HEK293 (cell line): ENCODE results near the gene HS1BP3.

ENCODE experiments used
- CTCF ChIA-PET: fragments of 350-600 bp; formaldehyde crosslinking; extraction: SDS; loops from one replicate; lab custom pipeline; 2021; ENCODE audit warnings: antibody characterized with exemption; lab: Yijun Ruan, JAX
- POLR2A ChIA-PET: fragments of 300-600 bp; formaldehyde crosslinking; extraction: SDS; loops from one replicate; lab custom pipeline; 2020; ENCODE audit warnings: antibody characterized with exemption, inconsistent platforms; lab: Yijun Ruan, JAX
- H3K27ac ChIP-seq: fragments of 200-500 bp; sonication (Bioruptor generic); 2 replicates; pipeline ENCODE4 v1.5.1; 2014; ENCODE audit warnings: low read depth, low read length, control low read depth, inconsistent platforms; ENCODE audit errors: extremely low read depth
- H3K36me3 ChIP-seq, 2 experiments: fragments of 200-500 bp in 1 of 2; sonication (Bioruptor generic) in 1 of 2; 1 replicate in 1 of 2; 2 replicates in 1 of 2; pipeline ENCODE4 v1.5.1; 2014 to 2017; ENCODE audit warnings: inconsistent platforms in 2 of 2, low read length in 2 of 2; ENCODE audit not compliant: control insufficient read depth in 2 of 2, insufficient read depth in 1 of 2
- H3K4me1 ChIP-seq: fragments of 200-500 bp; sonication (Bioruptor generic); 2 replicates; pipeline ENCODE4 v1.5.1; 2014; ENCODE audit warnings: mild to moderate bottlenecking, low read length, inconsistent platforms; ENCODE audit not compliant: control insufficient read depth, insufficient read depth
- H3K4me3 ChIP-seq: 2 replicates; pipeline ENCODE4 v1.5.1; 2011; ENCODE audit warnings: low read depth, mild to moderate bottlenecking, control low read depth, low read length, moderate library complexity
- H3K9me3 ChIP-seq: fragments of 200-500 bp; sonication (Bioruptor generic); 2 replicates; pipeline ENCODE4 v1.5.1; 2014; ENCODE audit warnings: low read depth, low read length, inconsistent platforms; ENCODE audit not compliant: control insufficient read depth, insufficient read depth
- EGR2 ChIP-seq: fragments of 450-650 bp; formaldehyde crosslinking; IDR thresholded peaks from 2 replicates; pipeline ENCODE4 v1.5.1; 2016; ENCODE audit warnings: low read depth, missing biosample characterization, missing genetic modification characterization
- FEZF1 ChIP-seq: fragments of 450-650 bp; formaldehyde crosslinking; IDR thresholded peaks from 2 replicates; pipeline ENCODE4 v1.5.1; 2016; ENCODE audit warnings: missing biosample characterization, missing genetic modification characterization
- KLF8 ChIP-seq: fragments of 450-650 bp; formaldehyde crosslinking; IDR thresholded peaks from 2 replicates; pipeline ENCODE4 v1.5.1; 2016; ENCODE audit warnings: missing biosample characterization, missing genetic modification characterization
- SP7 ChIP-seq: fragments of 450-650 bp; formaldehyde crosslinking; IDR thresholded peaks from 2 replicates; pipeline ENCODE4 v1.5.1; 2016; ENCODE audit warnings: missing biosample characterization, missing genetic modification characterization
- TRIM28 ChIP-seq: IDR thresholded peaks from 2 replicates; pipeline ENCODE4 v1.6.1; 2011; ENCODE audit warnings: low read length, control low read depth, borderline replicate concordance
- ZBTB17 ChIP-seq: fragments of 450-650 bp; formaldehyde crosslinking; IDR thresholded peaks from 2 replicates; pipeline ENCODE4 v1.5.1; 2016; ENCODE audit warnings: missing biosample characterization, missing genetic modification characterization
- ZBTB26 ChIP-seq: fragments of 450-650 bp; formaldehyde crosslinking; optimal IDR thresholded peaks from 2 replicates; pipeline ENCODE3; 2016; ENCODE audit warnings: missing biosample characterization, mild to moderate bottlenecking, missing genetic modification characterization
- ZFP69B ChIP-seq: fragments of 450-650 bp; formaldehyde crosslinking; IDR thresholded peaks from 2 replicates; pipeline ENCODE4 v1.5.1; 2016; ENCODE audit warnings: missing biosample characterization, missing genetic modification characterization
- ZNF112 ChIP-seq: fragments of 450-650 bp; formaldehyde crosslinking; IDR thresholded peaks from 2 replicates; pipeline ENCODE4 v1.5.0; 2017; ENCODE audit warnings: missing biosample characterization, missing genetic modification characterization
- ZNF114 ChIP-seq: fragments of 450-650 bp; formaldehyde crosslinking; IDR thresholded peaks from 2 replicates; pipeline ENCODE4 v1.5.0; 2017; ENCODE audit warnings: missing biosample characterization, missing genetic modification characterization
- ZNF121 ChIP-seq: fragments of 450-650 bp; formaldehyde crosslinking; IDR thresholded peaks from 2 replicates; pipeline ENCODE4 v1.5.1; 2016; ENCODE audit warnings: missing biosample characterization, missing genetic modification characterization
- ZNF132 ChIP-seq: fragments of 450-650 bp; formaldehyde crosslinking; IDR thresholded peaks from 2 replicates; pipeline ENCODE4 v1.5.1; 2017; ENCODE audit warnings: missing biosample characterization, missing genetic modification characterization, borderline replicate concordance
- ZNF133 ChIP-seq: fragments of 450-650 bp; formaldehyde crosslinking; IDR thresholded peaks from 2 replicates; pipeline ENCODE4 v1.5.1; 2016; ENCODE audit warnings: missing biosample characterization, missing genetic modification characterization
- ZNF292 ChIP-seq: fragments of 450-650 bp; formaldehyde crosslinking; IDR thresholded peaks from 2 replicates; pipeline ENCODE4 v1.5.1; 2016; ENCODE audit warnings: low read depth, missing biosample characterization, missing genetic modification characterization, borderline replicate concordance
- ZNF341 ChIP-seq: fragments of 450-650 bp; formaldehyde crosslinking; IDR thresholded peaks from 2 replicates; pipeline ENCODE4; 2016; ENCODE audit warnings: low read depth, missing biosample characterization, missing genetic modification characterization
- ZNF394 ChIP-seq: fragments of 450-650 bp; formaldehyde crosslinking; IDR thresholded peaks from 2 replicates; pipeline ENCODE4 v1.5.1; 2016; ENCODE audit warnings: missing biosample characterization, missing genetic modification characterization, mild to moderate bottlenecking, moderate library complexity, borderline replicate concordance
- ZNF48 ChIP-seq: fragments of 450-650 bp; formaldehyde crosslinking; IDR thresholded peaks from 2 replicates; pipeline ENCODE4 v1.5.1; 2016; ENCODE audit warnings: missing biosample characterization, missing genetic modification characterization
- ZNF501 ChIP-seq: fragments of 450-650 bp; formaldehyde crosslinking; IDR thresholded peaks from 2 replicates; pipeline ENCODE4 v1.5.1; 2016; ENCODE audit warnings: missing biosample characterization, missing genetic modification characterization
- ZNF510 ChIP-seq: fragments of 450-650 bp; formaldehyde crosslinking; IDR thresholded peaks from 2 replicates; pipeline ENCODE4 v1.5.1; 2018; ENCODE audit warnings: mild to moderate bottlenecking, missing genetic modification characterization, missing biosample characterization; ENCODE audit not compliant: insufficient replicate concordance
- ZNF513 ChIP-seq: fragments of 450-650 bp; IDR thresholded peaks from 2 replicates; pipeline ENCODE4 v1.5.1; 2018; ENCODE audit warnings: missing biosample characterization, missing genetic modification characterization
- ZNF514 ChIP-seq: fragments of 450-650 bp; formaldehyde crosslinking; IDR thresholded peaks from 2 replicates; pipeline ENCODE4 v1.5.1; 2016; ENCODE audit warnings: missing biosample characterization, missing genetic modification characterization
- ZNF555 ChIP-seq: fragments of 450-650 bp; formaldehyde crosslinking; conservative IDR thresholded peaks from 2 replicates; pipeline ENCODE4 v1.5.1; 2017; ENCODE audit warnings: missing biosample characterization, mild to moderate bottlenecking, missing genetic modification characterization, inconsistent platforms
- ZNF664 ChIP-seq: fragments of 450-650 bp; formaldehyde crosslinking; IDR thresholded peaks from 2 replicates; pipeline ENCODE4 v1.5.1; 2016; ENCODE audit warnings: missing biosample characterization, missing genetic modification characterization
- ZNF776 ChIP-seq: fragments of 450-650 bp; formaldehyde crosslinking; IDR thresholded peaks from 2 replicates; pipeline ENCODE4 v1.5.0; 2017; ENCODE audit warnings: missing biosample characterization, missing genetic modification characterization, borderline replicate concordance
- ZNF837 ChIP-seq: fragments of 450-650 bp; formaldehyde crosslinking; IDR thresholded peaks from 2 replicates; pipeline ENCODE4 v1.5.1; 2016; ENCODE audit warnings: missing biosample characterization, missing genetic modification characterization
- TF ChIP-seq, protein P1 (sequence below): fragments of 450-650 bp; formaldehyde crosslinking; IDR thresholded peaks from 2 replicates; pipeline ENCODE4 v1.5.1; 2016; ENCODE audit warnings: missing biosample characterization, missing genetic modification characterization
- TF ChIP-seq, protein P2 (sequence below): fragments of 450-650 bp; formaldehyde crosslinking; IDR thresholded peaks from 2 replicates; pipeline ENCODE4 v1.5.1; 2017; ENCODE audit warnings: missing biosample characterization, missing genetic modification characterization
- TF ChIP-seq, protein P3 (sequence below): fragments of 450-650 bp; formaldehyde crosslinking; IDR thresholded peaks from 2 replicates; pipeline ENCODE4 v1.5.1; 2016; ENCODE audit warnings: missing biosample characterization, missing genetic modification characterization, low read depth

The HS1BP3 gene

DNA sequence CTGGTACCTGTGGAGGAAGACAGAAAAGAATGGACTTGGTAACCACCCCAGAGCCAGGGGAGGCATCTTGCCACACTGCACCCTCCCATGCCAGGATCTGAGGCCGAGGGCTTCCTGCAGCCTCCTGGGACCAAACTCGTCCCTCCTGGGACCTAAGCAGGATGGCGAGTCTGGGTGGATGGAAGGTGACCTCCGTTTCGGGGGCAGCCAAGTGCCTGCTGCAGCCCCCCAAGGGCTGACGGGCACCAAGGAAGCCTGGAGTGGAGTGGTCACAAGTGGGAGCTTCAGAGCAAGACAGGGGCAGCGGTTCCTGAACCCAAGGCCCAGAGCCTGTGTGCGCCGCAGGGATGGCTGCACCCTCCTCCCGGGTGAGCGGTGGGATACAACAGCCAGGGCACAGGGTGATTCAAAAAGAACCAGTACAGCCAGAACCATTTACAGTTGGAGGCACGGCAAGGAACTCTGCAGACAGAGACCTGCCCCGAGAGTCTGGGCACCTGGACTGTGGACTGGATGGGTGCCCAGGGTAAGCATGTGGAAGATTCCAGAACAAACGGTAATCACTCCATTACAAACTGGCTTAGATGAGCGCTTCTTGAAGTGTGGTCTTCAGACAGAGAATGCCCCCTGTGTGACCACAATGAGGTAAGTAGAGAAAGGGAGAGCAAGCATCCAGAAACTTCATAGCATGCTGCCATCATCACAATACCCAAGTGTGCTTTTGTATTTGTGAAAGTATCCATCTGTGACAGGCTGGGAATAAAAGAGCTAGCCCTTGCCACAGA lies 12.1 kb downstream of the HS1BP3 start:
- H3K36me3 ChIP-seq = peaks cover 0 to 69% of the 10 kb centered on the region in 2 experiments; a peak in 1 of 3 replicates
- TF ChIP-seq ZNF114 (no peak), ZNF776 (tag by site-specific recombination) (no peak), ZNF501 (tag by site-specific recombination) (no peak), TRIM28 (no peak), ZNF132 (tag by site-specific recombination) (no peak), FEZF1 (tag by site-specific recombination) (no peak), ZNF555 (no peak), ZNF133 (tag by site-specific recombination) (no peak), ZNF394 (tag by site-specific recombination) (no peak), ZNF48 (tag by site-specific recombination) (no peak), EGR2 (tag by site-specific recombination) (no peak), ZNF664 (tag by site-specific recombination) (no peak), ZNF514 (tag by site-specific recombination) (no peak), ZNF837 (no peak), KLF8 (tag by site-specific recombination) (no peak), ZFP69B (tag by site-specific recombination) (no peak), ZNF292 (no peak), ZNF121 (tag by site-specific recombination) (no peak)
- TF ChIP-seq, protein P1, sequence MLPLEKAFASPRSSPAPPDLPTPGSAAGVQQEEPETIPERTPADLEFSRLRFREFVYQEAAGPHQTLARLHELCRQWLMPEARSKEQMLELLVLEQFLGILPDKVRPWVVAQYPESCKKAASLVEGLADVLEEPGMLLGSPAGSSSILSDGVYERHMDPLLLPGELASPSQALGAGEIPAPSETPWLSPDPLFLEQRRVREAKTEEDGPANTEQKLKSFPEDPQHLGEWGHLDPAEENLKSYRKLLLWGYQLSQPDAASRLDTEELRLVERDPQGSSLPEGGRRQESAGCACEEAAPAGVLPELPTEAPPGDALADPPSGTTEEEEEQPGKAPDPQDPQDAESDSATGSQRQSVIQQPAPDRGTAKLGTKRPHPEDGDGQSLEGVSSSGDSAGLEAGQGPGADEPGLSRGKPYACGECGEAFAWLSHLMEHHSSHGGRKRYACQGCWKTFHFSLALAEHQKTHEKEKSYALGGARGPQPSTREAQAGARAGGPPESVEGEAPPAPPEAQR (tag by site-specific recombination) = no peak
- TF ChIP-seq, protein P2, sequence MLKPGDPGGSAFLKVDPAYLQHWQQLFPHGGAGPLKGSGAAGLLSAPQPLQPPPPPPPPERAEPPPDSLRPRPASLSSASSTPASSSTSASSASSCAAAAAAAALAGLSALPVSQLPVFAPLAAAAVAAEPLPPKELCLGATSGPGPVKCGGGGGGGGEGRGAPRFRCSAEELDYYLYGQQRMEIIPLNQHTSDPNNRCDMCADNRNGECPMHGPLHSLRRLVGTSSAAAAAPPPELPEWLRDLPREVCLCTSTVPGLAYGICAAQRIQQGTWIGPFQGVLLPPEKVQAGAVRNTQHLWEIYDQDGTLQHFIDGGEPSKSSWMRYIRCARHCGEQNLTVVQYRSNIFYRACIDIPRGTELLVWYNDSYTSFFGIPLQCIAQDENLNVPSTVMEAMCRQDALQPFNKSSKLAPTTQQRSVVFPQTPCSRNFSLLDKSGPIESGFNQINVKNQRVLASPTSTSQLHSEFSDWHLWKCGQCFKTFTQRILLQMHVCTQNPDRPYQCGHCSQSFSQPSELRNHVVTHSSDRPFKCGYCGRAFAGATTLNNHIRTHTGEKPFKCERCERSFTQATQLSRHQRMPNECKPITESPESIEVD (tag by site-specific recombination) = no peak
- H3K4me1 ChIP-seq = 0 out of 2 replicates have a peak, but pooled peaks cover 5% of the 10 kb centered on the region
- ChIA-PET POLR2A (interaction anchor here (1.8 to 6.1 kb wide), 2 partner anchors 192 kb away, joined by 5 to 62 read pairs; partner anchors contain the start of gene RHOB), CTCF (interaction anchor here (1.2 to 1.6 kb wide), 3 partner anchors 12 to 260 kb away, joined by 4 to 6 read pairs (median 5); no protein-coding TSS in a partner anchor)
- no peak overlapping the region for H3K27ac ChIP-seq
- H3K4me3 ChIP-seq = no peak overlapping the region
- no peaks in the 10 kb centered on the region for H3K9me3 ChIP-seq

DNA sequence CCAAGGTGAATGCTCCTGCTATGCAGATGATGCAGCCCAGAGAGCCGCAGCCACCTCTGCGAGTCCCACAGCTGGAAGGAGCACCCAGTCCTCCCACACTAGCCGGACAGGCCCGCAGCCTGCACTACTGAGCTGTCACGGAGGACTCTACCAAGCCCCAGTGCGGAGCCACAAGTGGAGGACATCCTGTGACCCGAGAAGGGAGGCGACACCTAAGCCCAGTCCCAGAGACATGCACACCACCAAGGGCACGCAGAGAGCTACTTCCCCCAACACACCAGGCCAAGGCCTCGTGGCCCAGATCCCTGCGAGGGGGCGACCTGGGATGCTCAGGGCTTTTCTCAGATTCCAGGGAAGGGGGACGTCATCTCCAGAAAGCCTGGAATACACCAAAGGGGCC lies 12.9 kb downstream of the HS1BP3 start:
- H3K27ac ChIP-seq = no peak overlapping the region
- peaks cover 0 to 68% of the 10 kb centered on the region in 2 experiments; a peak in 1 of 3 replicates for H3K36me3 ChIP-seq
- CTCF ChIA-PET = interaction anchor here (0.6 to 0.9 kb wide), 3 partner anchors 13 to 185 kb away, joined by 3 read pairs; partner anchors contain the start of gene HS1BP3
- POLR2A ChIA-PET = interaction anchor here (1.8 kb wide), 1 partner anchor 191 kb away, joined by 5 read pairs; the partner anchor contains the start of gene RHOB
- H3K4me1 ChIP-seq = 0 out of 2 replicates have a peak, but pooled peaks cover 5% of the 10 kb centered on the region
- no peaks in the 10 kb centered on the region for H3K9me3 ChIP-seq
- no peak overlapping the region for H3K4me3 ChIP-seq
- TF ChIP-seq ZBTB26 (no peak), ZNF112 (tag by site-specific recombination) (no peak), ZNF341 (tag by site-specific recombination) (no peak), ZNF513 (tag by site-specific recombination) (no peak), ZBTB17 (tag by site-specific recombination) (no peak), ZNF510 (no peak), SP7 (no peak)
- TF ChIP-seq, protein P3, sequence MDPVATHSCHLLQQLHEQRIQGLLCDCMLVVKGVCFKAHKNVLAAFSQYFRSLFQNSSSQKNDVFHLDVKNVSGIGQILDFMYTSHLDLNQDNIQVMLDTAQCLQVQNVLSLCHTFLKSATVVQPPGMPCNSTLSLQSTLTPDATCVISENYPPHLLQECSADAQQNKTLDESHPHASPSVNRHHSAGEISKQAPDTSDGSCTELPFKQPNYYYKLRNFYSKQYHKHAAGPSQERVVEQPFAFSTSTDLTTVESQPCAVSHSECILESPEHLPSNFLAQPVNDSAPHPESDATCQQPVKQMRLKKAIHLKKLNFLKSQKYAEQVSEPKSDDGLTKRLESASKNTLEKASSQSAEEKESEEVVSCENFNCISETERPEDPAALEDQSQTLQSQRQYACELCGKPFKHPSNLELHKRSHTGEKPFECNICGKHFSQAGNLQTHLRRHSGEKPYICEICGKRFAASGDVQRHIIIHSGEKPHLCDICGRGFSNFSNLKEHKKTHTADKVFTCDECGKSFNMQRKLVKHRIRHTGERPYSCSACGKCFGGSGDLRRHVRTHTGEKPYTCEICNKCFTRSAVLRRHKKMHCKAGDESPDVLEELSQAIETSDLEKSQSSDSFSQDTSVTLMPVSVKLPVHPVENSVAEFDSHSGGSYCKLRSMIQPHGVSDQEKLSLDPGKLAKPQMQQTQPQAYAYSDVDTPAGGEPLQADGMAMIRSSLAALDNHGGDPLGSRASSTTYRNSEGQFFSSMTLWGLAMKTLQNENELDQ (tag by site-specific recombination) = no peak
